RWPE2 (cell line): ENCODE measurements around the gene RNF32.

Source experiments
- ATAC-seq: fragments of 200-7000 bp; cut with Tn5 transposase; 3 replicates; pipeline ENCODE4 v1.9.1; 2021; ENCODE audit warnings: low read depth
- DNase-seq: peaks from one replicate; pipeline ENCODE4 v3.0.0-alpha.2; 2020; ENCODE audit warnings: low spot score
- H3K27ac ChIP-seq: fragments of 450-650 bp; 2 replicates; pipeline ENCODE4 v1.5.1; 2017; ENCODE audit warnings: mild to moderate bottlenecking; ENCODE audit not compliant: poor library complexity, severe bottlenecking
- H3K27me3 ChIP-seq: fragments of 250-450 bp; sonication (Bioruptor Pico); 2 replicates; pipeline ENCODE4 v1.5.1; 2021; ENCODE audit warnings: mild to moderate bottlenecking, moderate library complexity; ENCODE audit not compliant: insufficient read depth, poor library complexity, severe bottlenecking
- H3K36me3 ChIP-seq: fragments of 250-450 bp; sonication (Bioruptor Pico); 2 replicates; pipeline ENCODE4 v1.5.1; 2020; ENCODE audit warnings: low read depth, mild to moderate bottlenecking, moderate library complexity
- H3K4me1 ChIP-seq: fragments of 250-450 bp; sonication (Bioruptor Pico); 2 replicates; pipeline ENCODE4 v1.5.1; 2021; ENCODE audit warnings: mild to moderate bottlenecking, moderate library complexity; ENCODE audit not compliant: insufficient read depth, poor library complexity, severe bottlenecking
- H3K4me3 ChIP-seq: fragments of 250-450 bp; sonication (Bioruptor Pico); 2 replicates; pipeline ENCODE4 v1.5.1; 2021; ENCODE audit warnings: mild to moderate bottlenecking, moderate library complexity; ENCODE audit not compliant: severe bottlenecking
- H3K9me3 ChIP-seq: fragments of 250-450 bp; sonication (Bioruptor Pico); 2 replicates; pipeline ENCODE4 v1.5.1; 2021; ENCODE audit warnings: mild to moderate bottlenecking, moderate library complexity; ENCODE audit not compliant: severe bottlenecking
- TF ChIP-seq, protein P1 (sequence below): fragments of 450-650 bp; IDR thresholded peaks from one replicate; pipeline ENCODE4 v1.5.1; 2017; ENCODE audit warnings: mild to moderate bottlenecking, moderate library complexity; ENCODE audit not compliant: poor library complexity, severe bottlenecking

Gene RNF32

DNA sequence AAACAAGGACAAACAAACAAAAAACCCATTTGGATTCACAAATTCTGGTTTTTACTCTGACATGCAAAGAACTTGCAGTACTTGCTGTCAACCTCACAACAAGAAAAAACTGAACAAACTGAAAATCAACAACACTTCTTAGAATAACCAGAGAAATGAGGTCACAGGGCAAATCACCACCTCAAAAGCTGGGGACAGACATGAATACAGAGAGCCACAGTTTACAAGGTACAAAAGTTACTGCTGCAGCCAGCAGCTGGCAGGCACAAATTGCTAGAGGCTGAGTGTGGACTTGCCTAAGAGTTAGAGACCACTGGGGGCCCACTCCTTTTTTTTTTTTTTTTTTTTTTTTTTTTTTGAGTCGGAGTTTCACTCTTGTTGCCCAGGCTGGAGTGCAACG, 15.0 kb upstream of the RNF32 start:
- Histone ChIP-seq H3K4me3 (no peak overlapping the region), H3K4me1 (no peaks in the 10 kb centered on the region), H3K9me3 (peaks cover 5% of the 10 kb centered on the region), H3K27ac (no peak overlapping the region), H3K27me3 (no peaks in the 10 kb centered on the region), H3K36me3 (no peaks in the 10 kb centered on the region)
- no peak for DNase-seq
- TF ChIP-seq, protein P1, sequence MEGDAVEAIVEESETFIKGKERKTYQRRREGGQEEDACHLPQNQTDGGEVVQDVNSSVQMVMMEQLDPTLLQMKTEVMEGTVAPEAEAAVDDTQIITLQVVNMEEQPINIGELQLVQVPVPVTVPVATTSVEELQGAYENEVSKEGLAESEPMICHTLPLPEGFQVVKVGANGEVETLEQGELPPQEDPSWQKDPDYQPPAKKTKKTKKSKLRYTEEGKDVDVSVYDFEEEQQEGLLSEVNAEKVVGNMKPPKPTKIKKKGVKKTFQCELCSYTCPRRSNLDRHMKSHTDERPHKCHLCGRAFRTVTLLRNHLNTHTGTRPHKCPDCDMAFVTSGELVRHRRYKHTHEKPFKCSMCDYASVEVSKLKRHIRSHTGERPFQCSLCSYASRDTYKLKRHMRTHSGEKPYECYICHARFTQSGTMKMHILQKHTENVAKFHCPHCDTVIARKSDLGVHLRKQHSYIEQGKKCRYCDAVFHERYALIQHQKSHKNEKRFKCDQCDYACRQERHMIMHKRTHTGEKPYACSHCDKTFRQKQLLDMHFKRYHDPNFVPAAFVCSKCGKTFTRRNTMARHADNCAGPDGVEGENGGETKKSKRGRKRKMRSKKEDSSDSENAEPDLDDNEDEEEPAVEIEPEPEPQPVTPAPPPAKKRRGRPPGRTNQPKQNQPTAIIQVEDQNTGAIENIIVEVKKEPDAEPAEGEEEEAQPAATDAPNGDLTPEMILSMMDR, result no peak
- no peak for ATAC-seq

DNA sequence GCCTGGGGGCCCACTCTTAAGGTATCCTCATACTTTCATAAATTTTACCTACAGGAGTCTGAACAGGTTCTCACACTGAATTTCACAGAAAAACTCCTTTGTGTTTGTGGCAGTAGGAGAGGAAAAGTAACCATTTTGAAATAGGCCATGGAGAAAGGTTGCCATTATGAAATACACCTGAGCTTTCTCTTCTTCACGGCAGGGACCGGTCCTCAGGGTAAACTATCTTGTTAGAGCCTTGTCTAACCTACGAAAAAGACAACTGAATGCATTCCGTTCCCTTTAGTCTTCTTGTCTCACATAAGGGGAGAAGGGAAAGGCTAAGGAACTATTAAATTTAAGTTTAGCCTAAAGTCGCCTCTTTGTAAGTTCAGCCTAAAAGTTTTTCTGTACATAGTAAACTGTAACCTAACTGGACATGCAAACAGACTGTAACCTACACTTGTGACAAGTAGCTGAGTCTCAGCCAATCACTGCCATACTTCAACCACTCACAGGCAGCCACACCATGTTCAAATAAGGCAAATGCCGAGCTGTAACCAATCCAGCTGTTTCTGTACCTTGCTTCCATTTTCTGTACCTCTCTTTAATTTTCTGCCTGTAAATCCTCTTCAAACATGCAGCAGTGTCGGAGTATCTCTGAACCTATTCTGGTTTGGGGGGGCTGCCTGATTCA, 14.2 kb upstream of the RNF32 start:
- Histone ChIP-seq H3K9me3 (peaks cover 5% of the 10 kb centered on the region), H3K4me1 (no peaks in the 10 kb centered on the region), H3K27me3 (no peaks in the 10 kb centered on the region), H3K36me3 (no peaks in the 10 kb centered on the region), H3K4me3 (no peak overlapping the region), H3K27ac (no peak overlapping the region)
- DNase-seq (no peak), ATAC-seq (no peak)
- TF ChIP-seq, protein P1, result no peak

DNA sequence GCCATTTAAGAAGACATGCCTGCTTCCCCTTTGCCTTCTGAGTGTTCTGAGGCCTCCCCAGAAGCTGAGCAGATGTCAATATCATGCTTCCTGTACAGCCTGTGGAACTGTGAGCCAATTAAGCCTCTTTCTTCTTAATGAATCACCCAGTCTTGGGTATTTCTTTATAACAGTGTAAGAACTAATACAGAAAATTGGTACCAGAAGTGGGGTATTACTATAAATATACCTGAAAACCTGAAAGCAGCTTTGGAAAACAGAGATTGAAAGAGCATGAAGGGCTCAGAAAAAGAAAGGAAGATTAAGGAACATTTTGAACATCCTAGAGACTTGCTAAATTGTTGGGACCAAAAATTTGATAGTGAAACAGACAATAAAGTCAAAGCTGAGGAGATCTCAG, 12.0 kb upstream of the RNF32 start:
- Histone ChIP-seq H3K4me1 (no peaks in the 10 kb centered on the region), H3K9me3 (peaks cover 5% of the 10 kb centered on the region), H3K4me3 (no peak overlapping the region), H3K27me3 (no peaks in the 10 kb centered on the region), H3K36me3 (no peaks in the 10 kb centered on the region), H3K27ac (no peak overlapping the region)
- DNase-seq (no peak), ATAC-seq (no peak)
- TF ChIP-seq, protein P1, result no peak

DNA sequence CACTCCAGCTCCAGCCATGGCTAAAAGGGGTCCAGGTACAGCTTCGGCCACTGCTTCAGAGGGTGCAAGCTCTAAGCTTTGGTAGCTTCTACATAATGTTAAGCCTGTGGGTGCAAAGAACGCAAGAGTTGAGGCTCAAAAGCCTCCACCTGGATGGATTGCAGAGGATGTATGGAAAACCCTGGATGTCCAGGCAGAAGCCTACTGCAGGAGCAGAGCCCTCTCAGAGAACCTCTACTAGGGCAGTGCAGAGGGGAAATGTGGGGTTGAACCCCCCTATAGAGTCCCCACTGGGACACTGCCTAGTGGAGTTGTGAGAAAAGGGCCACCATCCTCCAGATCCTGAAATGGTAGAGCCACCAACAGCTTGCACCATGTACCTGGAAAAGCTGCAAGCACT, 10.7 kb upstream of the RNF32 start:
- ATAC-seq (no peak), DNase-seq (no peak)
- Histone ChIP-seq H3K27ac (no peak overlapping the region), H3K4me1 (no peaks in the 10 kb centered on the region), H3K4me3 (no peak overlapping the region), H3K36me3 (no peaks in the 10 kb centered on the region), H3K9me3 (peaks cover 5% of the 10 kb centered on the region), H3K27me3 (no peaks in the 10 kb centered on the region)
- TF ChIP-seq, protein P1, result no peak

DNA sequence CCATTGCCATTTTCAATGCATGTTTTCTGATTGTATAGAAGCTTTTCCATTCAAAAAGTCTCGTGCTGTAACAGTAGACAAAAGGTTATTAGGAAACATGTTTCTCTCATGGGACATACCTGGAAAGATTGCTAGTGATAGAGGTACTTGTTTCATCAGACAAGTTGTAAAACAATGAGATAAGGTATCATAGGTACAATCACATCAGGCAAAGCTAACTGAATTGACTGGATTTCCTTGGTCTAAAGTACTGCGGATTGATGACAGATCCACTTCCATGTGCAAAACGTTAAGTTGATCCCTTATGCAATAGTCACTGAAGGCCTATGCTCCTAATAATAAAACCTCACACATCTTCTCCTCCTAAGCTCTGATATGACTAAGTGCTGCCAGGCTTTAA, 6.5 kb upstream of the RNF32 start:
- Histone ChIP-seq H3K4me1 (no peaks in the 10 kb centered on the region), H3K36me3 (0 out of 2 replicates have a peak, but pooled peaks cover under 1% of the 10 kb centered on the region), H3K27me3 (no peaks in the 10 kb centered on the region), H3K27ac (no peak overlapping the region), H3K4me3 (no peak overlapping the region), H3K9me3 (no peaks in the 10 kb centered on the region)
- DNase-seq (no peak), ATAC-seq (no peak)
- TF ChIP-seq, protein P1, result no peak
